ENCODE data around the gene MIF4GD. TPM values are rescaled to one million over a fixed set of nuclear protein-coding genes. Genes with fewer than 3 reads are reported as not detected.
A peak's percentile ranks its signal among the peaks of the same experiment; 100 is the strongest.

Gene MIF4GD
- total and polyA plus RNA-seq, 9 of the 15 experiments (the other 6 are each of a cell fraction or from before 2014, with no cell fraction given) = 11.8 to 63.8 (median 28.1) TPM

DNA sequence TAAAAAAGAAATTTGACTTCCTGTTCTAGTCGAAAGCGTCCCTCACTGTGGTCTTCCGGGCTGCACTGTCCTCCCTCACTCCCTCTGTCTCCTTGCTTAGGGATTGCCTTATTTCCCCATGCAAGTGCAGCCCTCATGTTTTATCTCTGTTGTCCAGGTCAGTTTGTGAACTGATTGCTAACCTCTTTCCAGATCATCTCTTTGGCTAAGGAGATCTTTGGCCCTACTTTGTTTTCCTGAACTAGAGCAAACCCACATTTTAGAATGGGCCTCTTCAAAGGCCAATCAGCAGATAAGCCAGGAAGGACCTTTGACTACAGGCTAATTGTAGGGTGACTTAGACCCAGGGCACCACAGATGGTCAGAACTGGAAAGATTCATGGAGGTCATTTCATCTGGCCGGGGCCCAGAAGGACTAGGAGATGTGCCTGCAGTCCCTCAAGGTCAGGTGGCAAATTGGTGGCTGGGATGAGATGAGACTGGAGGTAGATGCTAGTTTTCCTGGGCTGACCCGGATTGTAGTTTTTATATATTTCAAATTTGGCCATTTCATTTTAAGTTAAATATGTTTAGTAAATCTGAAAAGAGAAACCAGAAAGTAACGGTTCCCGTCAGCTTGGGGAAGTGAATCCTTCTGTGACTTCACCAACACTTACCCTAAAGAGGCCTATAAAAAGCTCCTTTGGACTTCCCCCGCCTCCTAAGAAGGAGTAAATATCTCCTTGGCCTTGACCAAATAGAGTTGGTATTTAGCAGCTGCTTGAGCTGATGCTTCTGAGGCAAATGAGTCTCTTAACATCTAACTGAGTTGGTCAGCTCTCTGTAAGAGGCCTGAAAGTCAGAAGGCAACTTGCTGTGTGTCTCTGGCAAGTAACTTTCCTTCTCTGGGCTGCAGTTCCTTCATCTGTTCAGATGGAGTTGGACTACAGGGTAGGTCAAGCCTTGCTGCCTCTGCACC, 24.4 kb upstream of the MIF4GD start (continued):
- TF ChIP-seq ARNT (IDR thresholded peaks at IDR 0.05) (no peak), ZBTB7A (IDR thresholded peaks at IDR 0.05; ENCODE audit: borderline replicate concordance, control insufficient read depth, low read depth, low read length) (no peak), ZNF197 (CRISPR knock-in tag; IDR thresholded peaks at IDR 0.05; ENCODE audit: low read depth) (no peak), BHLHE40 (IDR thresholded peaks at IDR 0.05; ENCODE audit: low read length) (no peak), SMARCB1 (IDR thresholded peaks at IDR 0.05; ENCODE audit: insufficient read length, low read depth) (no peak), MYBL2 (IDR thresholded peaks at IDR 0.05; ENCODE audit: low read depth) (no peak), MYBL2 (CRISPR knock-in tag; IDR thresholded peaks at IDR 0.05; ENCODE audit: borderline replicate concordance) (no peak), ETS2 (tag; IDR thresholded peaks at IDR 0.05; ENCODE audit: borderline replicate concordance, poor library complexity, severe bottlenecking) (no peak), STAG1 (CRISPR knock-in tag; IDR thresholded peaks at IDR 0.05; ENCODE audit: borderline replicate concordance) (no peak), ZFP36 (IDR thresholded peaks at IDR 0.05; ENCODE audit: low read depth, low read length, partially characterized antibody) (peak; percentile 53), MTA1 (IDR thresholded peaks at IDR 0.05; ENCODE audit: borderline replicate concordance) (no peak), RUNX1 (IDR thresholded peaks at IDR 0.05; ENCODE audit: low read depth) (no peak), TCF3 (CRISPR knock-in tag; IDR thresholded peaks at IDR 0.05) (peak; percentile 76), PHTF2 (CRISPR knock-in tag; IDR thresholded peaks at IDR 0.05) (no peak), PCBP2 (IDR thresholded peaks at IDR 0.05; ENCODE audit: low read depth, low read length, poor library complexity, severe bottlenecking) (no peak), NFIX (CRISPR knock-in tag; IDR thresholded peaks at IDR 0.05; ENCODE audit: low read depth) (no peak), ZBED1 (IDR thresholded peaks at IDR 0.05) (no peak)
- TF ChIP-seq, protein P1, sequence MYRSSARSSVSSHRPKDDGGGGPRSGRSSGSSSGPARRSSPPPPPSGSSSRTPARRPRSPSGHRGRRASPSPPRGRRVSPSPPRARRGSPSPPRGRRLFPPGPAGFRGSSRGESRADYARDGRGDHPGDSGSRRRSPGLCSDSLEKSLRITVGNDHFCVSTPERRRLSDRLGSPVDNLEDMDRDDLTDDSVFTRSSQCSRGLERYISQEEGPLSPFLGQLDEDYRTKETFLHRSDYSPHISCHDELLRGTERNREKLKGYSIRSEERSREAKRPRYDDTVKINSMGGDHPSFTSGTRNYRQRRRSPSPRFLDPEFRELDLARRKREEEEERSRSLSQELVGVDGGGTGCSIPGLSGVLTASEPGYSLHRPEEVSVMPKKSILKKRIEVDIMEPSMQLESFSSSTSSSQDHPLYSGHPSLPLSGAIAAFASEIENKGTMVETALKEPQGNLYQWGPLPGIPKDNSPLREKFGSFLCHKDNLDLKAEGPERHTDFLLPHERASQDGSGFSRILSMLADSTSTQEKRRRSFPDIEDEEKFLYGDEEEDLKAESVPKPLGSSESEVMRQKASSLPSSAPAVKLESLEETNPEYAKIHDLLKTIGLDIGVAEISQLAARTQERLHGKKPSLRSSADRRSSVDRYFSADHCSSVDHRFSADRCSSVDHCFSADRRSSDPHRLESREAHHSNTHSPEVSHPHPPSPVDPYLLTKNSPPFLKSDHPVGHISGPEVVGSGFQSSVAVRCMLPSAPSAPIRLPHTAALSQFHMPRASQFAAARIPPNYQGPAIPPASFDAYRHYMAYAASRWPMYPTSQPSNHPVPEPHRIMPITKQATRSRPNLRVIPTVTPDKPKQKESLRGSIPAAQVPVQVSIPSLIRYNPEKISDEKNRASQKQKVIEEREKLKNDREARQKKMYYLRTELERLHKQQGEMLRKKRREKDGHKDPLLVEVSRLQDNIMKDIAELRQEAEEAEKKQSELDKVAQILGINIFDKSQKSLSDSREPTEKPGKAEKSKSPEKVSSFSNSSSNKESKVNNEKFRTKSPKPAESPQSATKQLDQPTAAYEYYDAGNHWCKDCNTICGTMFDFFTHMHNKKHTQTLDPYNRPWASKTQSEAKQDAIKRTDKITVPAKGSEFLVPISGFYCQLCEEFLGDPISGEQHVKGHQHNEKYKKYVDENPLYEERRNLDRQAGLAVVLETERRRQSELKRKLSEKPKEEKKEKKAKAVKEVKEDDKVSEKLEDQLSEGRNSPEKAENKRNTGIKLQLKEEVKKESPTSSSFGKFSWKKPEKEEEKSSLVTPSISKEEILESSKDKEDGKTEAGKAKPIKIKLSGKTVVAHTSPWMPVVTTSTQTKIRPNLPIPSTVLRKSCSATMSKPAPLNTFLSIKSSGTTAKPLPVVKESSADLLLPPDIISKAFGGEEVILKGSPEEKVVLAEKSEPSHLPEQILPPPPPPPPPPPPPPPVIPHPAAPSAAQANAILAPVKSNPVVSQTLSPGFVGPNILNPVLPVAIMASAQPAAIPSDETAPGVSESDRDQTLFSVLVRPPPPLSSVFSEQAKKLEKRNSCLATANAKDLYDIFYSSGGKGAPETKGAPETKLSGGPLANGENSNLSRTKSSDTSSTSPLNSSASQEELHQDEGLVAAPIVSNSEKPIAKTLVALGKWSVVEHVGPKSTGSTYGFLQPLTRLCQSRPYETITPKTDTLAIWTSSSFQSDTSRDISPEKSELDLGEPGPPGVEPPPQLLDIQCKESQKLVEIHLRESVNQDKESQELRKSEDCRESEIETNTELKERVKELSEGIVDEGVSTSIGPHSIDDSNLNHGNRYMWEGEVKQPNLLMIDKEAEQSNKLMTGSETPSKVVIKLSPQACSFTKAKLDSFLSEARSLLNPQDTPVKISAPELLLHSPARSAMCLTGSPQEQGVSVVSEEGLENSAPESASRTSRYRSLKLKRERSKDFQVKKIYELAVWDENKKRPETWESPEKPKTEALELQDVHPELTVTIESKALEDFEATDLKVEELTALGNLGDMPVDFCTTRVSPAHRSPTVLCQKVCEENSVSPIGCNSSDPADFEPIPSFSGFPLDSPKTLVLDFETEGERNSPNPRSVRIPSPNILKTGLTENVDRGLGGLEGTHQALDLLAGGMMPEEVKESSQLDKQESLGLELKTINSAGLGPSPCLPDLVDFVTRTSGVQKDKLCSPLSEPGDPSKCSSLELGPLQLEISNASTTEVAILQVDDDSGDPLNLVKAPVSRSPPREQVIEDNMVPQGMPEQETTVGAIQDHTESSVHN (IDR thresholded peaks at IDR 0.05; ENCODE audit: borderline replicate concordance in 1 of 2, low read depth in 1 of 2) = no peak
- TF ChIP-seq, protein P2, sequence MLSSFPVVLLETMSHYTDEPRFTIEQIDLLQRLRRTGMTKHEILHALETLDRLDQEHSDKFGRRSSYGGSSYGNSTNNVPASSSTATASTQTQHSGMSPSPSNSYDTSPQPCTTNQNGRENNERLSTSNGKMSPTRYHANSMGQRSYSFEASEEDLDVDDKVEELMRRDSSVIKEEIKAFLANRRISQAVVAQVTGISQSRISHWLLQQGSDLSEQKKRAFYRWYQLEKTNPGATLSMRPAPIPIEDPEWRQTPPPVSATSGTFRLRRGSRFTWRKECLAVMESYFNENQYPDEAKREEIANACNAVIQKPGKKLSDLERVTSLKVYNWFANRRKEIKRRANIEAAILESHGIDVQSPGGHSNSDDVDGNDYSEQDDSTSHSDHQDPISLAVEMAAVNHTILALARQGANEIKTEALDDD (IDR thresholded peaks at IDR 0.05) = 0 out of 2 replicates have a peak, but pooled peaks have one; percentile 41

All from K562 (cell line).